ENCODE data around the gene GRIN2D. TPM values are rescaled to one million over a fixed set of nuclear protein-coding genes. Genes with fewer than 3 reads are reported as not detected.

The GRIN2D gene
- total and polyA plus RNA-seq, 2 of the 8 experiments (the other 6 are each of a cell fraction or from before 2014, with no cell fraction given) = 2.2 to 12.4 TPM

DNA sequence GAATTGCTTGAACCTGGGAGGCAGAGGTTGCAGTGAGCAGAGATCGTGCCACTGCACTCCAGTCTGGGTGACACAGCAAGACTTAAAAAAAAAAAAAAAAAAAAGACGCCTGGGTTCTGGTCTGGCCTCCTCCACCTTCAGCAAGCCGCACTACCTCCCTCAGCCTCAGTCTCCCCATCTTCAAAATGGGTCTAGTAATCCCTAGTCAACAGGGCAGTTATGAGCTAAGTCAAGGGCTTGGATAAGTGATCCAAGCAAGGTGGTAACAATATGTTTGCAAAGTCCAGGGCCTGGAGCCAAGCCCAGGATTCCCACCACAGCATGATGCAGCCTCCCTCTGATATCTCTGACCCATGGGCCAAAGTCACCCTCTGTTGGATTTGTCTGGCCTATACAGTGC, 6.5 kb upstream of the GRIN2D start (continued):
- TF ChIP-seq, protein P1, sequence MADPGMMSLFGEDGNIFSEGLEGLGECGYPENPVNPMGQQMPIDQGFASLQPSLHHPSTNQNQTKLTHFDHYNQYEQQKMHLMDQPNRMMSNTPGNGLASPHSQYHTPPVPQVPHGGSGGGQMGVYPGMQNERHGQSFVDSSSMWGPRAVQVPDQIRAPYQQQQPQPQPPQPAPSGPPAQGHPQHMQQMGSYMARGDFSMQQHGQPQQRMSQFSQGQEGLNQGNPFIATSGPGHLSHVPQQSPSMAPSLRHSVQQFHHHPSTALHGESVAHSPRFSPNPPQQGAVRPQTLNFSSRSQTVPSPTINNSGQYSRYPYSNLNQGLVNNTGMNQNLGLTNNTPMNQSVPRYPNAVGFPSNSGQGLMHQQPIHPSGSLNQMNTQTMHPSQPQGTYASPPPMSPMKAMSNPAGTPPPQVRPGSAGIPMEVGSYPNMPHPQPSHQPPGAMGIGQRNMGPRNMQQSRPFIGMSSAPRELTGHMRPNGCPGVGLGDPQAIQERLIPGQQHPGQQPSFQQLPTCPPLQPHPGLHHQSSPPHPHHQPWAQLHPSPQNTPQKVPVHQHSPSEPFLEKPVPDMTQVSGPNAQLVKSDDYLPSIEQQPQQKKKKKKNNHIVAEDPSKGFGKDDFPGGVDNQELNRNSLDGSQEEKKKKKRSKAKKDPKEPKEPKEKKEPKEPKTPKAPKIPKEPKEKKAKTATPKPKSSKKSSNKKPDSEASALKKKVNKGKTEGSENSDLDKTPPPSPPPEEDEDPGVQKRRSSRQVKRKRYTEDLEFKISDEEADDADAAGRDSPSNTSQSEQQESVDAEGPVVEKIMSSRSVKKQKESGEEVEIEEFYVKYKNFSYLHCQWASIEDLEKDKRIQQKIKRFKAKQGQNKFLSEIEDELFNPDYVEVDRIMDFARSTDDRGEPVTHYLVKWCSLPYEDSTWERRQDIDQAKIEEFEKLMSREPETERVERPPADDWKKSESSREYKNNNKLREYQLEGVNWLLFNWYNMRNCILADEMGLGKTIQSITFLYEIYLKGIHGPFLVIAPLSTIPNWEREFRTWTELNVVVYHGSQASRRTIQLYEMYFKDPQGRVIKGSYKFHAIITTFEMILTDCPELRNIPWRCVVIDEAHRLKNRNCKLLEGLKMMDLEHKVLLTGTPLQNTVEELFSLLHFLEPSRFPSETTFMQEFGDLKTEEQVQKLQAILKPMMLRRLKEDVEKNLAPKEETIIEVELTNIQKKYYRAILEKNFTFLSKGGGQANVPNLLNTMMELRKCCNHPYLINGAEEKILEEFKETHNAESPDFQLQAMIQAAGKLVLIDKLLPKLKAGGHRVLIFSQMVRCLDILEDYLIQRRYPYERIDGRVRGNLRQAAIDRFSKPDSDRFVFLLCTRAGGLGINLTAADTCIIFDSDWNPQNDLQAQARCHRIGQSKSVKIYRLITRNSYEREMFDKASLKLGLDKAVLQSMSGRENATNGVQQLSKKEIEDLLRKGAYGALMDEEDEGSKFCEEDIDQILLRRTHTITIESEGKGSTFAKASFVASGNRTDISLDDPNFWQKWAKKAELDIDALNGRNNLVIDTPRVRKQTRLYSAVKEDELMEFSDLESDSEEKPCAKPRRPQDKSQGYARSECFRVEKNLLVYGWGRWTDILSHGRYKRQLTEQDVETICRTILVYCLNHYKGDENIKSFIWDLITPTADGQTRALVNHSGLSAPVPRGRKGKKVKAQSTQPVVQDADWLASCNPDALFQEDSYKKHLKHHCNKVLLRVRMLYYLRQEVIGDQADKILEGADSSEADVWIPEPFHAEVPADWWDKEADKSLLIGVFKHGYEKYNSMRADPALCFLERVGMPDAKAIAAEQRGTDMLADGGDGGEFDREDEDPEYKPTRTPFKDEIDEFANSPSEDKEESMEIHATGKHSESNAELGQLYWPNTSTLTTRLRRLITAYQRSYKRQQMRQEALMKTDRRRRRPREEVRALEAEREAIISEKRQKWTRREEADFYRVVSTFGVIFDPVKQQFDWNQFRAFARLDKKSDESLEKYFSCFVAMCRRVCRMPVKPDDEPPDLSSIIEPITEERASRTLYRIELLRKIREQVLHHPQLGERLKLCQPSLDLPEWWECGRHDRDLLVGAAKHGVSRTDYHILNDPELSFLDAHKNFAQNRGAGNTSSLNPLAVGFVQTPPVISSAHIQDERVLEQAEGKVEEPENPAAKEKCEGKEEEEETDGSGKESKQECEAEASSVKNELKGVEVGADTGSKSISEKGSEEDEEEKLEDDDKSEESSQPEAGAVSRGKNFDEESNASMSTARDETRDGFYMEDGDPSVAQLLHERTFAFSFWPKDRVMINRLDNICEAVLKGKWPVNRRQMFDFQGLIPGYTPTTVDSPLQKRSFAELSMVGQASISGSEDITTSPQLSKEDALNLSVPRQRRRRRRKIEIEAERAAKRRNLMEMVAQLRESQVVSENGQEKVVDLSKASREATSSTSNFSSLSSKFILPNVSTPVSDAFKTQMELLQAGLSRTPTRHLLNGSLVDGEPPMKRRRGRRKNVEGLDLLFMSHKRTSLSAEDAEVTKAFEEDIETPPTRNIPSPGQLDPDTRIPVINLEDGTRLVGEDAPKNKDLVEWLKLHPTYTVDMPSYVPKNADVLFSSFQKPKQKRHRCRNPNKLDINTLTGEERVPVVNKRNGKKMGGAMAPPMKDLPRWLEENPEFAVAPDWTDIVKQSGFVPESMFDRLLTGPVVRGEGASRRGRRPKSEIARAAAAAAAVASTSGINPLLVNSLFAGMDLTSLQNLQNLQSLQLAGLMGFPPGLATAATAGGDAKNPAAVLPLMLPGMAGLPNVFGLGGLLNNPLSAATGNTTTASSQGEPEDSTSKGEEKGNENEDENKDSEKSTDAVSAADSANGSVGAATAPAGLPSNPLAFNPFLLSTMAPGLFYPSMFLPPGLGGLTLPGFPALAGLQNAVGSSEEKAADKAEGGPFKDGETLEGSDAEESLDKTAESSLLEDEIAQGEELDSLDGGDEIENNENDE (IDR thresholded peaks at IDR 0.05; ENCODE audit: insufficient replicate concordance, low read length) = no peak
- TF ChIP-seq, protein P2, sequence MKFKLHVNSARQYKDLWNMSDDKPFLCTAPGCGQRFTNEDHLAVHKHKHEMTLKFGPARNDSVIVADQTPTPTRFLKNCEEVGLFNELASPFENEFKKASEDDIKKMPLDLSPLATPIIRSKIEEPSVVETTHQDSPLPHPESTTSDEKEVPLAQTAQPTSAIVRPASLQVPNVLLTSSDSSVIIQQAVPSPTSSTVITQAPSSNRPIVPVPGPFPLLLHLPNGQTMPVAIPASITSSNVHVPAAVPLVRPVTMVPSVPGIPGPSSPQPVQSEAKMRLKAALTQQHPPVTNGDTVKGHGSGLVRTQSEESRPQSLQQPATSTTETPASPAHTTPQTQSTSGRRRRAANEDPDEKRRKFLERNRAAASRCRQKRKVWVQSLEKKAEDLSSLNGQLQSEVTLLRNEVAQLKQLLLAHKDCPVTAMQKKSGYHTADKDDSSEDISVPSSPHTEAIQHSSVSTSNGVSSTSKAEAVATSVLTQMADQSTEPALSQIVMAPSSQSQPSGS (IDR thresholded peaks at IDR 0.05; ENCODE audit: low read length) = no peak
- TF ChIP-seq CBX5 (IDR thresholded peaks at IDR 0.05; ENCODE audit: low read depth, low read length) (no peak), YY1 (IDR thresholded peaks at IDR 0.05; ENCODE audit: low read depth, low read length) (no peak), KDM4A (IDR thresholded peaks at IDR 0.05; ENCODE audit: low read depth, low read length, severe bottlenecking) (no peak), NRF1 (IDR thresholded peaks at IDR 0.05; ENCODE audit: low read depth, low read length) (no peak), TAF1 (IDR thresholded peaks at IDR 0.05; ENCODE audit: low read depth, low read length) (no peak), KDM5A (IDR thresholded peaks at IDR 0.05; ENCODE audit: low read length) (no peak)

Measured in H1 (cell line).